ENCODE data around the gene STAC3. TPM values are rescaled to one million over a fixed set of nuclear protein-coding genes. Genes with fewer than 3 reads are reported as not detected.

The STAC3 gene
- total and polyA plus RNA-seq, 12 donors: 0.30 to 10.5 (median 2.5) TPM

DNA sequence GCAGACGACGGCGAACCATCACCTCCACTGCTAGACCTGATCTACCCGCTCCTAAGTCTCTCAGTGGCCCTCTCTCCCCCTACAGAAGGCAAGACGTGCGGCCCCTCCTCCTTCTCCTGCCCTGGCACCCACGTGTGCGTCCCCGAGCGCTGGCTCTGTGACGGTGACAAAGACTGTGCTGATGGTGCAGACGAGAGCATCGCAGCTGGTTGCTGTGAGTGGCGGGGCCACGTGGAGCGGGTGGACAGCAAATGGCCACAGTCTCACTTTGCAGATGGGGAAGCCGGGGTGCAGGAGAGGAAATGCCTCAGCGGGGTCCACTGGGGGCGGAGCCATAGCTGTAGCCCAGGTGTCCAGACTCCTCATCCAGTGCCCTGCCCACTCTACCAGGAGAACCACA lies 55.8 kb downstream of the STAC3 start:
- Histone ChIP-seq H3K4me3 (no peak overlapping the region), H3K36me3 (replicated peaks in 1 of 2) (peaks cover 0 to 94% of the 10 kb centered on the region in 2 donors), H3K9me3 (replicated peaks in 1 of 3) (no peaks in the 10 kb centered on the region), H3K27ac (no peak overlapping the region), H3K27me3 (no peaks in the 10 kb centered on the region), H3K4me1 (replicated peaks in 1 of 2) (no peaks in the 10 kb centered on the region)
- intact Hi-C loops (cut with DNase I): no loop called here
- DNase-seq: no peak
- no peak for TF ChIP-seq POLR2A (IDR thresholded peaks at IDR 0.05)
- TF ChIP-seq, protein P1, sequence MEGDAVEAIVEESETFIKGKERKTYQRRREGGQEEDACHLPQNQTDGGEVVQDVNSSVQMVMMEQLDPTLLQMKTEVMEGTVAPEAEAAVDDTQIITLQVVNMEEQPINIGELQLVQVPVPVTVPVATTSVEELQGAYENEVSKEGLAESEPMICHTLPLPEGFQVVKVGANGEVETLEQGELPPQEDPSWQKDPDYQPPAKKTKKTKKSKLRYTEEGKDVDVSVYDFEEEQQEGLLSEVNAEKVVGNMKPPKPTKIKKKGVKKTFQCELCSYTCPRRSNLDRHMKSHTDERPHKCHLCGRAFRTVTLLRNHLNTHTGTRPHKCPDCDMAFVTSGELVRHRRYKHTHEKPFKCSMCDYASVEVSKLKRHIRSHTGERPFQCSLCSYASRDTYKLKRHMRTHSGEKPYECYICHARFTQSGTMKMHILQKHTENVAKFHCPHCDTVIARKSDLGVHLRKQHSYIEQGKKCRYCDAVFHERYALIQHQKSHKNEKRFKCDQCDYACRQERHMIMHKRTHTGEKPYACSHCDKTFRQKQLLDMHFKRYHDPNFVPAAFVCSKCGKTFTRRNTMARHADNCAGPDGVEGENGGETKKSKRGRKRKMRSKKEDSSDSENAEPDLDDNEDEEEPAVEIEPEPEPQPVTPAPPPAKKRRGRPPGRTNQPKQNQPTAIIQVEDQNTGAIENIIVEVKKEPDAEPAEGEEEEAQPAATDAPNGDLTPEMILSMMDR (IDR thresholded peaks at IDR 0.05): no peak
- WGBS, 4 donors: 86 to 95% (median 90%) methylated on average over 9 to 19 of the region's 19 CpGs

GRCh38 chr12:57194253-57194652 lies 56.7 kb downstream of the STAC3 start:
- Histone ChIP-seq H3K27ac (no peak overlapping the region), H3K9me3 (replicated peaks in 1 of 3) (no peaks in the 10 kb centered on the region), H3K4me1 (replicated peaks in 1 of 2) (no peaks in the 10 kb centered on the region), H3K27me3 (no peaks in the 10 kb centered on the region), H3K36me3 (replicated peaks in 1 of 2) (peaks cover 0 to 92% of the 10 kb centered on the region in 2 donors), H3K4me3 (no peak overlapping the region)
- TF ChIP-seq, protein P1 (IDR thresholded peaks at IDR 0.05): no peak
- no peak for TF ChIP-seq POLR2A (IDR thresholded peaks at IDR 0.05)
- WGBS, 4 donors: 86 to 100% (median 91%) methylated on average over 3 to 18 of the region's 18 CpGs
- intact Hi-C loops (cut with DNase I): no loop called here
- DNase-seq: no peak

GRCh38 chr12:57193706-57194245 lies 57.2 kb downstream of the STAC3 start:
- no peak overlapping the region for H3K4me3 ChIP-seq
- no peaks in the 10 kb centered on the region for H3K9me3 ChIP-seq (replicated peaks in 1 of 3)
- peaks cover 0 to 92% of the 10 kb centered on the region in 2 donors for H3K36me3 ChIP-seq (replicated peaks in 1 of 2)
- H3K4me1 ChIP-seq (replicated peaks in 1 of 2): no peaks in the 10 kb centered on the region
- TF ChIP-seq, protein P1 (IDR thresholded peaks at IDR 0.05): no peak
- TF ChIP-seq POLR2A (IDR thresholded peaks at IDR 0.05): no peak
- H3K27me3 ChIP-seq: no peaks in the 10 kb centered on the region
- WGBS, 4 donors: 89 to 98% (median 91%) methylated on average over 4 to 19 of the region's 19 CpGs
- intact Hi-C loops (cut with DNase I): no loop called here
- H3K27ac ChIP-seq: no peak overlapping the region
- no peak for DNase-seq

MicroRNAs within 50 kb of the gene (microRNA counts, 767-probe panel; counts per million panel counts)
- microRNA hsa-miR-1228-3p: 0 counts per million in 2 donors

Small RNAs within 50 kb of the gene (microRNA-seq; reads per million reads assigned to microRNA genes)
- 2.2 to 6.5 (median 5.0) reads per million in 3 donors for gene MIR1228

Small RNAs within 50 kb of the gene (small RNA-seq; reads per million reads assigned to genes)
- gene MIR1228: 0.08 to 0.36 reads per million in 2 donors

Other genes with a start within 250 kb of the STAC3 start
- 1 to 10 TPM; 3.2 to 6.0 (median 4.3) TPM for gene ZBTB39, start 244.6 kb downstream of the STAC3 start, total RNA-seq
- gene ZBTB39, start 244.6 kb downstream of the STAC3 start, polyA plus RNA-seq: 1 to 10 TPM; 1.4 to 2.7 (median 1.5) TPM
- gene TAC3, start 234.7 kb downstream of the STAC3 start, total RNA-seq: under 1 TPM in 2 of 9 donors, not detected in 7; 0.39 to 0.46 TPM
- gene TAC3, start 234.7 kb downstream of the STAC3 start, polyA plus RNA-seq: 1 to 10 TPM in 1 of 3 donors, not detected in 2; 1.1 TPM
- 1 to 10 TPM in 3 of 9 donors, under 1 TPM in 5, not detected in 1; under 0.01 to 1.6 (median 0.43) TPM for gene MYO1A, start 201.1 kb downstream of the STAC3 start, total RNA-seq
- under 1 TPM; 0.46 to 0.88 (median 0.64) TPM for gene MYO1A, start 201.1 kb downstream of the STAC3 start, polyA plus RNA-seq
- 10 to 100 TPM in 4 of 9 donors, 1 to 10 TPM in 5; 5.8 to 16.4 (median 10.0) TPM for gene NEMP1, start 172.4 kb downstream of the STAC3 start, total RNA-seq
- gene NEMP1, start 172.4 kb downstream of the STAC3 start, polyA plus RNA-seq: 1 to 10 TPM; 2.7 to 5.7 (median 3.1) TPM
- 10 to 100 TPM; 11.4 to 36.0 (median 18.1) TPM for gene NAB2, start 162.1 kb downstream of the STAC3 start, total RNA-seq
- gene NAB2, start 162.1 kb downstream of the STAC3 start, polyA plus RNA-seq: 10 to 100 TPM in 2 of 3 donors, 1 to 10 TPM in 1; 9.4 to 64.6 (median 56.9) TPM
- 100 to 1,000 TPM in 8 of 9 donors, 10 to 100 TPM in 1; 71.9 to 227 (median 153) TPM for gene STAT6, start 139.8 kb downstream of the STAC3 start, total RNA-seq
- gene STAT6, start 139.8 kb downstream of the STAC3 start, polyA plus RNA-seq: 100 to 1,000 TPM; 102 to 321 (median 177) TPM
- 100 to 1,000 TPM in 8 of 9 donors, 10 to 100 TPM in 1; 18.4 to 307 (median 159) TPM for gene LRP1, start 122.7 kb downstream of the STAC3 start, total RNA-seq
- gene LRP1, start 122.7 kb downstream of the STAC3 start, polyA plus RNA-seq: 10 to 100 TPM; 21.2 to 81.0 (median 59.2) TPM
- gene LRP1-AS, start 103.6 kb downstream of the STAC3 start, total RNA-seq: not detected
- not detected for gene LRP1-AS, start 103.6 kb downstream of the STAC3 start, polyA plus RNA-seq
- gene NXPH4, start 34.4 kb downstream of the STAC3 start, total RNA-seq: 1 to 10 TPM in 1 of 9 donors, under 1 TPM in 5, not detected in 3; 0.06 to 3.7 (median 0.36) TPM
- 1 to 10 TPM in 2 of 3 donors, under 1 TPM in 1; 0.62 to 1.7 (median 1.2) TPM for gene NXPH4, start 34.4 kb downstream of the STAC3 start, polyA plus RNA-seq
- 10 to 100 TPM; 50.5 to 94.7 (median 70.9) TPM for gene SHMT2, start 21.5 kb downstream of the STAC3 start, total RNA-seq
- 10 to 100 TPM; 25.2 to 43.0 (median 29.0) TPM for gene SHMT2, start 21.5 kb downstream of the STAC3 start, polyA plus RNA-seq
- 10 to 100 TPM; 25.3 to 91.9 (median 50.1) TPM for gene R3HDM2, start 179.9 kb upstream of the STAC3 start, total RNA-seq
- gene R3HDM2, start 179.9 kb upstream of the STAC3 start, polyA plus RNA-seq: 10 to 100 TPM; 21.9 to 33.8 (median 32.4) TPM
- gene INHBC, start 183.6 kb upstream of the STAC3 start, total RNA-seq: not detected
- not detected for gene INHBC, start 183.6 kb upstream of the STAC3 start, polyA plus RNA-seq
- gene INHBE, start 204.1 kb upstream of the STAC3 start, total RNA-seq: under 1 TPM in 1 of 9 donors, not detected in 8; 0.11 TPM
- not detected for gene INHBE, start 204.1 kb upstream of the STAC3 start, polyA plus RNA-seq
- 1 to 10 TPM in 5 of 9 donors, under 1 TPM in 4; 0.30 to 2.8 (median 1.0) TPM for gene GLI1, start 208.6 kb upstream of the STAC3 start, total RNA-seq
- gene GLI1, start 208.6 kb upstream of the STAC3 start, polyA plus RNA-seq: 1 to 10 TPM in 2 of 3 donors, under 1 TPM in 1; 0.44 to 7.2 (median 4.4) TPM
- 10 to 100 TPM in 7 of 9 donors, 1 to 10 TPM in 2; 1.3 to 39.4 (median 14.2) TPM for gene ARHGAP9, start 228.7 kb upstream of the STAC3 start, total RNA-seq
- 10 to 100 TPM in 2 of 3 donors, 1 to 10 TPM in 1; 4.1 to 46.4 (median 19.4) TPM for gene ARHGAP9, start 228.7 kb upstream of the STAC3 start, polyA plus RNA-seq
- gene MARS1, start 236.9 kb upstream of the STAC3 start, total RNA-seq: 100 to 1,000 TPM in 5 of 9 donors, 10 to 100 TPM in 4; 38.3 to 182 (median 126) TPM
- gene MARS1, start 236.9 kb upstream of the STAC3 start, polyA plus RNA-seq: 100 to 1,000 TPM; 114 to 210 (median 143) TPM

Data from adrenal gland (tissue), 12 donors.